GM18526 (cell line): ENCODE measurements around the gene CACNA1H.

ENCODE experiments used
- POLR2A ChIP-seq: IDR thresholded peaks from 3 replicates; pipeline ENCODE4 v1.6.1; 2011; ENCODE audit not compliant: insufficient read length; ENCODE audit errors: extremely low read depth

Gene CACNA1H

DNA sequence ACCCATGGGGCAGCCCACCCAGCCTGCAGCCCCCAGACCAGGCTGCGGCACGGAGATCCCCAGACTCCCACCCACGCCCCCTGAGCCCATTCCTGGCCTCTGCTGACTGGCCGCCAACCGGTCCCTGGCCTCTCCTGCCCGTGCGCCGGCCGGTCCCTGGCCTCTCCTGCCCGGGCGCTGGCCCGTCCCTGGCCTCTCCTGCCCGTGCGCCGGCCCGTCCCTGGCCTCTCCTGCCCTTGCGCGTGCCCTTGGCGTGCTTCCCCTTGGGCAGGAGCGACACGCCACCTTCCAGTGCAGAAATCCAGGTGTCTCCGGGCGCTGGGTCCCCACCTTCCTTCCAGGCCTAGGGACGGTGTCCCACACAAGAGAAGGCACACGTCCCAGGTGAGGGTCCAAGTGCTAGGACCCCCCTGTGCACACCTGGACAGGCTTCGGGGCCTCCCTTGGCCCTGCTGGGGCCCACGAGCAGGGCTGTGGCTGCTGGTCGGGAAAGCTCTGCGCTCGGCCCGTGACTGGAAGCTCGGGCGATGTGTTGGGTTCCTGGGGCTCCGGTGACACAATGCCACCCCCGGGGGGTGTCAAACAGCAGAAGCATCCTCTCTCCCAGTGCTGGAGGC, 21.4 kb upstream of the CACNA1H start:
- no peak for TF ChIP-seq POLR2A

DNA sequence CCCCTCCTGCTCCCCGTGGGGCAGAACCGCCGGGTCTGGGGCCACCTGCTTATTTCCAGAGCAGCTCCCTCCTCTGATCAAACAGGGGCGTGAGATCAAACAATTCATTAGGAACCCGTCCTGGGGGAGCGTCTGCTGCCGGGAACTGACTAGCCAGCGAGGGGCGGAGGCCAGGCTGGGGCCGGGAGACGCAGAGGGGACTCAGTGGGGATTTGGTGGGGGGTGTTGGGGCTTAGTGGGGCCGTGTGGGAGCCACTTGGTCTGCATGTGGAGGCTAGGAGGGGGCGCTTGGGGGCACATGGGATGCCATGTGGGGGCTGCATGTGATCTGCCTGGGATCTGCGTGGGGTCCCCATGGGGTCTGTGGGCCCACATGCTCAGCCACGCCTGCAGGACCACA, 20.5 kb upstream of the CACNA1H start:
- no peak for TF ChIP-seq POLR2A

- no peak for TF ChIP-seq POLR2A
These were observed 19.6 kb upstream of the CACNA1H start for GRCh38 chr16:1133271-1133670.

GRCh38 chr16:1133810-1134520, 18.9 kb upstream of the CACNA1H start:
- TF ChIP-seq POLR2A: no peak

DNA sequence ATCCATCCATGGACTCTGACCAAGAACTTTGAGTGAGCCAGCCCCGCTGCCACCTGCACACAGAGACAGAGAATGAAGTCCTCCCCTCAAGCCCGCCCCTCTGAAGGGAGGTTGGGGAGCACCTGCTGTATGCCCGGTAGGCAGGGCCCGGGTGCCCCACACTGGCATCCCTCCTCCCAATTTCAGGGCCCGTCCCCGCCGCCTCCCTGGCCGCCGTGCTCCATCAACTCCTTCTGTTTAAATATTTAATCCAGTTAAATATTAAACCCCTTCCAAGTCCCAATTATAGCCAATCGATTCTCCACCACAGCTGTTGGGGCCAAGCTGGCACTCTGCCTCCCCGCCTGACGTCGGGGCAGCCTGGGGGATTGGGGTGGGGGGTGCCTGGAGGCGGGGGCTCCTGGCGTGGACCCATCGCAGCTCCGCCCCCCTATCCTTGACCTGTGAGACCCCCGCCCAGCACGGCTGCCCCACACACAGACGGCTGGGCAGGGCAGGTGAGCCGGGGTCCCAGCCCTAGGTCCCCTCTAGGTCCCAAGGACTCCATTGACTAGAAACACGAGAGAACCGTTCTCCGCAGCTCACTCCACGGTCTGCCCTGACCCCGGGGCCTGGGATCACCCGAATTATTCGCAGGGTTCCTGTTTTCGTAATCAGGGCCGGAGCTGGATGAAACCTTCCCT, 18.0 kb upstream of the CACNA1H start:
- no peak for TF ChIP-seq POLR2A

- no peak for TF ChIP-seq POLR2A
These were observed 17.5 kb upstream of the CACNA1H start for GRCh38 chr16:1135459-1135825.

GRCh38 chr16:1137604-1138003, 15.3 kb upstream of the CACNA1H start:
- no peak for TF ChIP-seq POLR2A

DNA sequence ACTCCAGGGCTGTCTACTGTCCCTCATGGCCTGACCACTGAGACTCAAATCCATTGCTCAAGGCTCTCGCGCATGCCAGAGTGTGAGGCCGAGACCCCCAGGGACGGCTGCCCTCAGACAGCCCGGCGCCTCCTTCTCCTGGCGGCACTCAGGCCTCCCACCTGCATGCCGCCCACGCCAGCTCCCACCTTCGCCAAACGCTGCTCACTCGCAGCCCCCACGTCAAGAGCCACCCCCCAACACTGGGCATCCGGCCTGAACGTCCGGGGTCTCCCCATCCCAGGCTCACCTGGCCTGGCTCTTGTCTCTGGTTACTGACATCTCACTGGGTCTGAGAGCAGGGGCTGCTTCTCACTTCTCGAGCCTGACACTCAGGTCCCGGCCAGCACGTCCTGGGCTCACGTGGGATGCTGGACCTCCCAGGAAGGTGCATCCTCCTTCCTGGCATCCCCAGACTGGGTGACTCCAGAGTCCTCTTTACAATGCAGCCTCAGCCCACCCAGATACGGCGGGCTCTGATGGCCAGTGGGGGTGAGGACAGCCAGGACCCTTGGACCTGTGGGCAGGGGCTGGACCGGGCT, 12.2 kb upstream of the CACNA1H start:
- TF ChIP-seq POLR2A: no peak

- no peak for TF ChIP-seq POLR2A
These were observed 11.7 kb upstream of the CACNA1H start for GRCh38 chr16:1141191-1141590.

DNA sequence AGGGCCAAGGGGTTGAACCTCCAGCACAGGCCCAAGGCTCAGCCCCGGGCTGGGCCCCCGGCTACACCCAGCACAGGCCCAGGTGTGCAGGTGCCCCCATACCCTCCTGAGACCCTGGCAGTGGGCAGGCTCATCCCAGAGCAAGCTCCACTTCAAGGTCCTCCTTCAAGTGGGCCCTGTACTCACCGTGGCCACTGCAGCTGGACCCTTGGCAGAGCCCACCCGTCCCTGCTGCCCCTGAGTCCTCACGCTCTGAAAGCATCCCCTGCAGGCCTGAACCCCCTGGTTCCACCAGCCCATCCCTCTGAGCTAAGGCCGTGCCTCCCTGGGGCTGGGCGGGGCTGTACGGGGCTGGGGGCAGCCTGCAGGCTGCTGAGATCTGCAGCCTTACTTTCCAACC, 11.2 kb upstream of the CACNA1H start:
- no peak for TF ChIP-seq POLR2A

GRCh38 chr16:1142911-1143310, 10.0 kb upstream of the CACNA1H start:
- TF ChIP-seq POLR2A: no peak

- no peak for TF ChIP-seq POLR2A
These were observed 9.0 kb upstream of the CACNA1H start for GRCh38 chr16:1143761-1144450.

DNA sequence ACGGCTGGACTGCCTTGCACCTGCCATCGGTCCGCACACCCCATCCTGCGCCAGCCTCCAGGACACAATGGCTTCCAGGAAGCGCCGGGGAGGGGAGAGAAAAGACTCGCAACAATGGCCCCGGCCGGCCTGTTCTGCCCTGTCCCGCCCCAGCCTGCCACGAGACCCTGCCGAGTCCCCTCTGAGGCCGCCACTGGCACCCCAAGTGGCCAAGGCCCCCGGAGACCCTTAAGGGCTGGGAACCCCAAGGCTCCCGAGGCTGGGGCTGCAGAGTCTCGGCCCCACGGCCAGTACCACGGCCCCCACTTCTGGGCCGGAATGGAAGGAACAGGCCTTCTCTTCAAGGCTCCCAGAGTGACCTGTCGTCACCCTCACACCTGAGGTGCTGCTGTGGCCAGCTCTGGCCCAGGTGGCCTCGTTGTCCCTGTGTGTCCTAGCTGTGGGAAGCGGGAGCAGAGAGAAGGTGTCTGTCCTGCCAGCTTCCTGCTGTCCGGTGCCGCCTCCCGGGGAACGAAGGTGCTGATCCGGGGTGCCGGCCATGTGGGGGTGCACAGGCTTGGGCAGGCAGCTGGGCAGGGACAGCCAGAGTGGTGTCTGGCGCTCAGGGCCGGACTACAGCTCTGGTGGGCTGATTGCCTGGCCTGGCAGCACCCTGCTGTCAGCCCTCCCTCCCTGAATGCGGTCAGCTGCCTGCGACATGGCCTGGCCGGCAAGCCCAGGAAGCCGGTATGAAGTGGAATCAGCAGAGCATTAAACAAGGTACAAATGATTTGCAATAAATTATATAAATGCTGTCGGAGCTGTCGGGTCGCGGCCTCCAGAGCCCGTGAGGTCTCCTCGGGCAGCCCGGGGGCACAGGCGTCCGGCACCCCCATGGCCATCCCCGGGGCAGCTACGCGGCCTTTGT, 8.2 kb upstream of the CACNA1H start:
- no peak for TF ChIP-seq POLR2A

GRCh38 chr16:1145383-1146100, 7.4 kb upstream of the CACNA1H start:
- TF ChIP-seq POLR2A: no peak
